HCT116 (cell line): ENCODE measurements around the gene FNDC11. TPM values are rescaled to one million over a fixed set of nuclear protein-coding genes. Genes with fewer than 3 reads are reported as not detected.

Experiments used
- ATAC-seq: fragments of 200-7000 bp; cut with Tn5 transposase; 2 replicates; pipeline ENCODE4 v1.9.1; 2020; ENCODE audit warnings: mild to moderate bottlenecking, moderate library complexity
- BruUV-seq: library from RNA; stranded (reverse); fragments of 400-500 nt; replicated peaks from 2 replicates; lab custom pipeline; 2021; lab: Mats Ljungman, UMichigan
- CTCF ChIA-PET: fragments of 300-600 bp; sonication (Branson Sonifier 250); formaldehyde crosslinking; loops from one replicate; lab custom pipeline; 2021; ENCODE audit warnings: antibody characterized with exemption; lab: Charles Lee
- POLR2A ChIA-PET: fragments of 300-600, 350-600 bp; sonication (Branson Sonifier 250); formaldehyde crosslinking; loops from one replicate; lab custom pipeline; 2021; ENCODE audit warnings: antibody characterized with exemption; lab: Charles Lee
- RAD21 ChIA-PET, 2 experiments: fragments of 300-600 bp; sonication (Branson Sonifier 250); formaldehyde crosslinking; loops; one replicate each; lab custom pipeline; 2023; ENCODE audit warnings: low total read pairs in 2 of 2; ENCODE audit not compliant: uncharacterized antibody in 2 of 2, unreplicated experiment in 2 of 2, low non-redundant PET in 1 of 2; lab: Charles Lee
- DNase-seq: peaks from one replicate; pipeline ENCODE4 v3.0.0-alpha.2; 2010; ENCODE audit warnings: low read depth, low spot score
- H2AFZ ChIP-seq: fragments of 200-600 bp; shearing (Covaris generic), sonication (generic); 2 replicates; pipeline ENCODE4 v1.6.1; 2017; ENCODE audit warnings: low read depth, mixed run types, mixed read lengths, antibody characterized with exemption, low read length; ENCODE audit not compliant: poor library complexity, severe bottlenecking
- H3K27ac ChIP-seq: 2 replicates; pipeline ENCODE4 v1.5.1; 2012; ENCODE audit warnings: low read depth, low read length
- H3K27me3 ChIP-seq: fragments of 200-600 bp; sonication (generic); 2 replicates; pipeline ENCODE4 v1.6.1; 2016; ENCODE audit warnings: mixed run types, low read length, mixed read lengths; ENCODE audit not compliant: insufficient read depth
- H3K36me3 ChIP-seq, 2 experiments: fragments of 200-500 bp in 1 of 2; fragments of 200-600 bp in 1 of 2; sonication (Bioruptor generic) in 1 of 2; sonication (generic) in 1 of 2; 2 replicates each; pipeline versions ENCODE4 v1.5.1 to v1.6.1; 2014 to 2016; ENCODE audit warnings: low read length in 2 of 2, inconsistent platforms in 1 of 2, mixed read lengths in 1 of 2, mixed run types in 1 of 2; ENCODE audit not compliant: insufficient read depth in 2 of 2, control insufficient read depth in 1 of 2
- H3K4me1 ChIP-seq, 2 experiments: fragments of 200-600 bp in 1 of 2; sonication (generic) in 1 of 2; 2 replicates each; pipeline versions ENCODE4 v1.5.1 to v1.6.1; 2012 to 2017; ENCODE audit warnings: low read length in 2 of 2, inconsistent platforms in 1 of 2, mild to moderate bottlenecking in 1 of 2, mixed read lengths in 1 of 2, mixed run types in 1 of 2, moderate library complexity in 1 of 2; ENCODE audit not compliant: insufficient read depth in 2 of 2, control insufficient read depth in 1 of 2
- H3K4me2 ChIP-seq: fragments of 200-600 bp; sonication (generic); 2 replicates; pipeline ENCODE4 v1.6.1; 2017; ENCODE audit warnings: mixed run types, low read length, mixed read lengths
- H3K4me3 ChIP-seq, 2 experiments: fragments of 200-600 bp in 1 of 2; sonication (generic) in 1 of 2; replicated peaks in 1 of 2; 2 replicates each; pipeline ENCODE4 v1.5.1; 2011 to 2016; ENCODE audit warnings: low read length in 2 of 2, control low read depth in 1 of 2, low read depth in 1 of 2, mild to moderate bottlenecking in 1 of 2, mixed read lengths in 1 of 2, mixed run types in 1 of 2
- H3K79me2 ChIP-seq: fragments of 200-600 bp; sonication (generic); 2 replicates; pipeline ENCODE4 v1.6.1; 2017; ENCODE audit warnings: mild to moderate bottlenecking, mixed run types, low read length, moderate library complexity, mixed read lengths; ENCODE audit not compliant: insufficient read depth
- H3K9ac ChIP-seq: fragments of 200-600 bp; sonication (generic); 2 replicates; pipeline ENCODE4 v1.6.1; 2016; ENCODE audit warnings: low read length, mixed read lengths
- H3K9me2 ChIP-seq: fragments of 200-600 bp; sonication (generic), shearing (Covaris generic); 2 replicates; pipeline ENCODE4 v1.6.1; 2017; ENCODE audit warnings: mixed run types, mild to moderate bottlenecking, moderate library complexity; ENCODE audit not compliant: insufficient read depth
- H3K9me3 ChIP-seq, 2 experiments: fragments of 200-500 bp in 1 of 2; fragments of 200-600 bp in 1 of 2; sonication (Bioruptor generic) in 1 of 2; sonication (generic) in 1 of 2; 2 replicates each; pipeline ENCODE4 v1.6.1; 2014 to 2017; ENCODE audit warnings: low read length in 2 of 2, mixed read lengths in 2 of 2, inconsistent platforms in 1 of 2, low read depth in 1 of 2, mild to moderate bottlenecking in 1 of 2, mixed run types in 1 of 2, moderate library complexity in 1 of 2; ENCODE audit not compliant: control insufficient read depth in 1 of 2, insufficient read depth in 1 of 2
- H4K20me1 ChIP-seq: fragments of 200-600 bp; sonication (generic), shearing (Covaris generic); 2 replicates; pipeline ENCODE4 v1.6.1; 2017; ENCODE audit warnings: mixed run types, mild to moderate bottlenecking, moderate library complexity; ENCODE audit not compliant: insufficient read depth
- CBX3 ChIP-seq: IDR thresholded peaks from 2 replicates; pipeline ENCODE4 v1.6.1; 2012; ENCODE audit warnings: low read depth
- EGR1 ChIP-seq: IDR thresholded peaks from 2 replicates; pipeline ENCODE4 v1.6.1; 2012; ENCODE audit warnings: low read depth
- FOSL1 ChIP-seq: IDR thresholded peaks from 2 replicates; pipeline ENCODE4 v1.6.1; 2012; ENCODE audit warnings: low read depth
- POLR2AphosphoS5 ChIP-seq: IDR thresholded peaks from 2 replicates; pipeline ENCODE4 v1.6.1; 2011; ENCODE audit warnings: mild to moderate bottlenecking, low read depth, low read length, moderate library complexity
- RAD21 ChIP-seq: IDR thresholded peaks from 2 replicates; pipeline ENCODE4 v1.6.1; 2012; ENCODE audit warnings: low read depth, mild to moderate bottlenecking
- SIN3A ChIP-seq: IDR thresholded peaks from 2 replicates; pipeline ENCODE4 v1.6.1; 2012; ENCODE audit warnings: low read depth
- SRF ChIP-seq: IDR thresholded peaks from 2 replicates; pipeline ENCODE4 v1.6.1; 2012; ENCODE audit warnings: low read depth
- YY1 ChIP-seq: IDR thresholded peaks from 2 replicates; pipeline ENCODE4 v1.6.1; 2011; ENCODE audit warnings: low read length, low read depth, moderate library complexity, mild to moderate bottlenecking; ENCODE audit not compliant: insufficient replicate concordance; ENCODE audit errors: extremely low read depth
- ZNF274 ChIP-seq: fragments of 200-500 bp; sonication (Bioruptor generic); IDR thresholded peaks from 2 replicates; pipeline ENCODE4 v1.6.1; 2014; ENCODE audit warnings: mild to moderate bottlenecking, low read depth, low read length, inconsistent platforms
- intact Hi-C: fragments of 100-400 bp; cut with micrococcal nuclease; formaldehyde crosslinking; loops from 2 replicates; pipeline ENCODE4 v1.10.0; 2022
- total RNA-seq: library from RNA; stranded (reverse); gene quantifications from one replicate; pipeline ENCODE4 v1.2.1, GENCODE V29; 2021; ENCODE audit not compliant: unreplicated experiment
- TF ChIP-seq, protein P1 (sequence below): IDR thresholded peaks from 2 replicates; pipeline ENCODE4 v1.6.1; 2012

The FNDC11 gene
- total RNA-seq, 1 experiment from 2014 or later: 5.5 TPM

DNA sequence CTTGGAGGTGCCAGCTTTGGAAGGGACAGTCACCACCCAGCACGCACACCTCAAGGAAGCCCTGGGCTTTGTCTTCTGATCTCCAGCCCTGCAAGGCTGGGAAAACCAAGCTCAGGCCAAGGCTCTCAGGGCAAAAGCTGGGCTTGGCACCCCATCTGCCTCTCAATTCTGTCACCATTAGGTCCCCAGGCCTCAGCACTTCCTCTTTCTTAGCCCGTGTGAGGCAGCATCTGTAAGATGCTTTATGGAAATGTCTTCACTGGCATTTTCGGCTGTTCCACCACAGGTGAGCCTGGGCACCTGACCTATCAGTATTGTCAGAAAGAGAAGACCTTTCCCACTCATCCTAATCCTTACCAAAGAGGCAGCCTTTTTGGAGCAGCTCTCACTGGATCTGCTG, 48.4 kb downstream of the FNDC11 start:
- TF ChIP-seq SIN3A (no peak), EGR1 (no peak), CBX3 (no peak), YY1 (no peak), FOSL1 (no peak), SRF (no peak), RAD21 (no peak), POLR2AphosphoS5 (no peak), ZNF274 (no peak)
- TF ChIP-seq, protein P1, sequence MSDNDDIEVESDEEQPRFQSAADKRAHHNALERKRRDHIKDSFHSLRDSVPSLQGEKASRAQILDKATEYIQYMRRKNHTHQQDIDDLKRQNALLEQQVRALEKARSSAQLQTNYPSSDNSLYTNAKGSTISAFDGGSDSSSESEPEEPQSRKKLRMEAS: no peak
- TF ChIP-seq, all 23 proteins: peak for 0
- Histone ChIP-seq H3K27ac (no peak overlapping the region), H4K20me1 (no peaks in the 10 kb centered on the region), H3K4me1 (peaks cover 8 to 19% of the 10 kb centered on the region in 2 experiments; a peak in 3 of 4 replicates), H3K9me3 (no peaks in the 10 kb centered on the region), H3K9me2 (no peaks in the 10 kb centered on the region), H2AFZ (no peak overlapping the region), H3K27me3 (no peaks in the 10 kb centered on the region), H3K79me2 (peaks cover 3% of the 10 kb centered on the region; the same call in 1 of the 2 replicates), H3K4me3 (no peak overlapping the region), H3K9ac (no peak overlapping the region), H3K36me3 (peaks cover 2 to 14% of the 10 kb centered on the region in 2 experiments; a peak in 2 of 4 replicates), H3K4me2 (no peak overlapping the region)
- CTCF ChIA-PET: no interaction called here
- BruUV-seq: no TSS peak
- POLR2A ChIA-PET: no interaction called here
- RAD21 ChIA-PET: no interaction called here
- no peak for DNase-seq
- ATAC-seq: no peak
- intact Hi-C loops: no loop called here

Other genes with a start within 250 kb of the FNDC11 start
- not detected for gene CHRNA4, start 192.8 kb upstream of the FNDC11 start, total RNA-seq
- 86.5 TPM for gene KCNQ2, start 81.5 kb upstream of the FNDC11 start, total RNA-seq
- 454 TPM for gene EEF1A2, start 55.1 kb upstream of the FNDC11 start, total RNA-seq
- 346 TPM for gene PPDPF, start 33.4 kb upstream of the FNDC11 start, total RNA-seq
- gene PTK6, start 16.8 kb upstream of the FNDC11 start, total RNA-seq: 6.7 TPM
- gene SRMS, start 6.4 kb upstream of the FNDC11 start, total RNA-seq: 3.2 TPM
- 44.0 TPM for gene HELZ2, start 20.1 kb downstream of the FNDC11 start, total RNA-seq
- gene GMEB2, start 72.9 kb downstream of the FNDC11 start, total RNA-seq: 13.9 TPM
- gene STMN3, start 99.3 kb downstream of the FNDC11 start, total RNA-seq: 138 TPM
- gene RTEL1, start 104.2 kb downstream of the FNDC11 start, total RNA-seq: 58.0 TPM
- 147 TPM for gene TNFRSF6B, start 142.5 kb downstream of the FNDC11 start, total RNA-seq
- 53.7 TPM for gene ARFRP1, start 153.8 kb downstream of the FNDC11 start, total RNA-seq
- 30.6 TPM for gene ZGPAT, start 153.9 kb downstream of the FNDC11 start, total RNA-seq
- 27.4 TPM for gene LIME1, start 182.5 kb downstream of the FNDC11 start, total RNA-seq
- gene SLC2A4RG, start 185.6 kb downstream of the FNDC11 start, total RNA-seq: 121 TPM